ENCODE measurements around the gene LAMA2. TPM values are rescaled to one million over a fixed set of nuclear protein-coding genes. Genes with fewer than 3 reads are reported as not detected.

LAMA2 gene
- total and polyA plus RNA-seq, 2 of the 8 experiments (the other 6 are each of a cell fraction or from before 2014, with no cell fraction given): 1.3 to 3.8 TPM

DNA sequence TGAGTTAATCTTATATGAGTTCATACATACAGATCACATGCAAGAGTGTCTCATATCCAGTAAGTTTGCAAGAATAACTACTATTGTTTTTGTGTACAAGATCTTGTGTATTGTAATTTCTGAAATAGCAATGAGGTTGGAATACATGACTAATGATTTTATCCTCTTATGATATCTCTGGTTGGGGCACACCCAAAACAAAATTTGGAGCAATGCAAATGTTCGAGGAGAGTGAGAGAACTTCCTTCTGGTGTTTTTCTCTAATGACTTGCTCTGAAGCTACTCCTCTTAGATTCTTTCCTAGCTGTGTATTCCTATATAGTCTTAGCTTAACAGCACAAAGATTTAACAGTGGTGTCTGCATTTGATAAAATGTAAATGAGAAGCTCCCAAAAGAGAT is 252.5 kb downstream of the LAMA2 start:
- WGBS, 2 experiments (ENCODE audit: extremely low coverage in 1 of 2, insufficient coverage in 1 of 2, insufficient read length in 1 of 2, insufficient replicate concordance in 2 of 2, low coverage in 1 of 2, low lambda C conversion rate in 2 of 2, missing lambda C conversion rate in 1 of 2): 88% methylated on average over 1 of the region's 1 CpG; no CpG with 5 or more reads in 1 of the 2 experiments
- H2AFZ ChIP-seq (ENCODE audit: low read length): no peak overlapping the region
- no peaks in the 10 kb centered on the region for H3K79me2 ChIP-seq (ENCODE audit: control insufficient read depth in 1 of 2, insufficient read depth in 2 of 2, low read length in 2 of 2)
- no peaks in the 10 kb centered on the region for H3K36me3 ChIP-seq (ENCODE audit: control insufficient read depth in 2 of 4, insufficient read depth in 4 of 4, low read length in 3 of 4)
- no peak overlapping the region for H3K4me2 ChIP-seq (ENCODE audit: insufficient read depth in 1 of 2, low read depth in 2 of 2, low read length in 2 of 2)
- no peak overlapping the region for H2BK20ac ChIP-seq (ENCODE audit: low read length)
- H3K14ac ChIP-seq (ENCODE audit: insufficient read length): no peak overlapping the region
- no peaks in the 10 kb centered on the region for H3K9me3 ChIP-seq (ENCODE audit: insufficient read depth in 2 of 2, low read depth in 1 of 2, low read length in 1 of 2)
- H3K27ac ChIP-seq (ENCODE audit: low read depth, low read length): no peak overlapping the region
- no peak overlapping the region for H4K8ac ChIP-seq (ENCODE audit: extremely low read depth, insufficient read depth, low read length)
- no peak overlapping the region for H3K56ac ChIP-seq (replicated peaks; ENCODE audit: insufficient read length, low read depth, low read length)
- H2BK15ac ChIP-seq (ENCODE audit: low read length): no peak overlapping the region
- H4K5ac ChIP-seq (ENCODE audit: insufficient read length, low read depth, low read length): no peak overlapping the region
- no peak overlapping the region for H3K9ac ChIP-seq (replicated peaks in 1 of 4; ENCODE audit: extremely low read depth in 1 of 4, low read depth in 3 of 4, low read length in 3 of 4)
- H3K23me2 ChIP-seq (ENCODE audit: low read depth, low read length): no peaks in the 10 kb centered on the region
- H3K4ac ChIP-seq (replicated peaks; ENCODE audit: insufficient read length, low read depth, low read length): no peak overlapping the region
- ChIA-PET POLR2A (ENCODE audit: partially characterized antibody) (interaction anchor here (0.7 kb wide), 1 partner anchor 413 kb away, joined by 3 read pairs; no protein-coding TSS in a partner anchor), CTCF (ENCODE audit: partially characterized antibody) (interaction anchor here (0.9 to 1.2 kb wide), 3 partner anchors 13 to 176 kb away, joined by 3 to 5 read pairs (median 4); no protein-coding TSS in a partner anchor)
- no peak overlapping the region for H2BK120ac ChIP-seq (replicated peaks; ENCODE audit: low read depth, low read length)
- no peaks in the 10 kb centered on the region for H3K79me1 ChIP-seq (ENCODE audit: low read depth, low read length)
- H2AK5ac ChIP-seq (ENCODE audit: low read depth, low read length): no peak overlapping the region
- H3K23ac ChIP-seq (ENCODE audit: insufficient read length): no peak overlapping the region
- H3K27me3 ChIP-seq (replicated peaks in 1 of 4; ENCODE audit: control insufficient read depth in 3 of 4, extremely low read depth in 1 of 4, insufficient read depth in 3 of 4, low read length in 3 of 4): no peaks in the 10 kb centered on the region
- TF ChIP-seq, protein P1, sequence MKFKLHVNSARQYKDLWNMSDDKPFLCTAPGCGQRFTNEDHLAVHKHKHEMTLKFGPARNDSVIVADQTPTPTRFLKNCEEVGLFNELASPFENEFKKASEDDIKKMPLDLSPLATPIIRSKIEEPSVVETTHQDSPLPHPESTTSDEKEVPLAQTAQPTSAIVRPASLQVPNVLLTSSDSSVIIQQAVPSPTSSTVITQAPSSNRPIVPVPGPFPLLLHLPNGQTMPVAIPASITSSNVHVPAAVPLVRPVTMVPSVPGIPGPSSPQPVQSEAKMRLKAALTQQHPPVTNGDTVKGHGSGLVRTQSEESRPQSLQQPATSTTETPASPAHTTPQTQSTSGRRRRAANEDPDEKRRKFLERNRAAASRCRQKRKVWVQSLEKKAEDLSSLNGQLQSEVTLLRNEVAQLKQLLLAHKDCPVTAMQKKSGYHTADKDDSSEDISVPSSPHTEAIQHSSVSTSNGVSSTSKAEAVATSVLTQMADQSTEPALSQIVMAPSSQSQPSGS (IDR thresholded peaks at IDR 0.05; ENCODE audit: low read length): no peak
- TF ChIP-seq, protein P2, sequence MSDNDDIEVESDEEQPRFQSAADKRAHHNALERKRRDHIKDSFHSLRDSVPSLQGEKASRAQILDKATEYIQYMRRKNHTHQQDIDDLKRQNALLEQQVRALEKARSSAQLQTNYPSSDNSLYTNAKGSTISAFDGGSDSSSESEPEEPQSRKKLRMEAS (IDR thresholded peaks at IDR 0.05): no peak
- TF ChIP-seq TAF7 (optimal IDR thresholded peaks at IDR 0.05; ENCODE audit: borderline replicate concordance, low read depth, low read length): no peak
- DNase-seq (ENCODE audit: low read depth in 1 of 2, low spot score in 2 of 2) (no peak), FAIRE-seq (no peak)
- no peaks in the 10 kb centered on the region for H3K4me1 ChIP-seq (replicated peaks in 1 of 4; ENCODE audit: control insufficient read depth in 3 of 4, insufficient read depth in 4 of 4, low read length in 3 of 4)
- no peak overlapping the region for H4K91ac ChIP-seq (replicated peaks; ENCODE audit: insufficient read length, low read length)
- H2BK5ac ChIP-seq (ENCODE audit: low read depth, low read length): no peak overlapping the region
- H4K20me1 ChIP-seq (replicated peaks in 1 of 2; ENCODE audit: control insufficient read depth in 1 of 2, insufficient read depth in 2 of 2, low read length in 2 of 2): no peaks in the 10 kb centered on the region
- no peak overlapping the region for H3K4me3 ChIP-seq (ENCODE audit: extremely low read depth in 1 of 4, insufficient read depth in 2 of 4, low read depth in 3 of 4, low read length in 4 of 4)
- no peak overlapping the region for H2BK12ac ChIP-seq (ENCODE audit: low read depth, low read length)
- H3K18ac ChIP-seq (ENCODE audit: extremely low read depth, low read length): no peak overlapping the region
